Epidermal melanocyte (primary cell): Measurements from ENCODE around the gene FGFR2.

Source experiments
- DNase-seq: peaks from one replicate; pipeline ENCODE4 v3.0.0; 2011; ENCODE audit warnings: low spot score; ENCODE audit not compliant: insufficient read length

The FGFR2 gene

DNA sequence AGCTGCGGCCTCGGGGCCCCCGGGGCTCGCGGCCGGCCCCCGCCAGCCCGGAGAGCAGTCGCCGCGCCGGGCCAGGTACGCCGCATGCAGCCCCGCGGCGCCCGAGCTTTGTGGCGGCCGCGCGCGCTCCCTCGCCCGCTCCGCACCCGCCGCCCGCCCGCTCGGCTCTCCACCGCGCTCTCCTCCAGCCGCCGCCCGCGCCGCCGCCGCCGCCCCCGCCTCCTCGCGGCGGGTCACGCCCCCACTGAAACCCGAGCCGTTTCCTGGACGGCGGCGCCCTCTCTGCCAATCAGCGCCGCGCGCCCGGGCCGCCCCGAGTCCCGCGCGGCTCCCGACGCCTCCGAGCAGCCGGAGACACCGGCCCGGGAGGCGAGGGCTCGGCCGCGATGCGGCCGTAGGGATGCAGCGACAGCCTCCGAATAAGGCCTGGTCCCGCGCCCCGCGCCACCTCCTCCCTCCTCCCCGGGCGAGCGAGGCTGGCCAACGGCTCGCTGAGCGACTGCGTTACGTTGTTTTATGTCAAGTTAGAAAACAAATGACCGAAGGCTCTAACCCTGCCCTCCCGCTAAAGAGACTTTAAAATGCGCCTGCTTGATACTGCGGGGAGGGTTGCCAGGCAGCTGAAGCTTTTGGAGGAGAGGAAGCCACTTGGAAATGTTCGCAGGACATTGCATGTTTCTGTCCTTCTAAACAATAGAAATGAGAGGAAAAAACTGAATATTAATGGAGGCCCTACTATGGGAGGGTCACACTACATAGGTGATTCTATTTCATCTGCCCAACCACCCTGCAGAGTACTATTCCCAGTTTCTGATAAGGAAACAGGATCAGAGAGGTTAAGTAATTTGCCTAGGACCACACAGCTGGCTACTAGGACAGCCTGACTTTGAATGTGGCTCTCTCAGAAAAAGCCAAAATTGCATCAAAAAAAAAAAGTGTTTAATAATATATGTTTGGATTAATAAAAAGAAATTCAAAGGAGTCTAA is at the start of gene FGFR2:
Gene FGFR2, minus strand, starts transcription at position 182 of the 987 bp plus-strand sequence. CDS start 4,627 bp downstream, outside the sequence.
- DNase-seq: peak; percentile 72

DNA sequence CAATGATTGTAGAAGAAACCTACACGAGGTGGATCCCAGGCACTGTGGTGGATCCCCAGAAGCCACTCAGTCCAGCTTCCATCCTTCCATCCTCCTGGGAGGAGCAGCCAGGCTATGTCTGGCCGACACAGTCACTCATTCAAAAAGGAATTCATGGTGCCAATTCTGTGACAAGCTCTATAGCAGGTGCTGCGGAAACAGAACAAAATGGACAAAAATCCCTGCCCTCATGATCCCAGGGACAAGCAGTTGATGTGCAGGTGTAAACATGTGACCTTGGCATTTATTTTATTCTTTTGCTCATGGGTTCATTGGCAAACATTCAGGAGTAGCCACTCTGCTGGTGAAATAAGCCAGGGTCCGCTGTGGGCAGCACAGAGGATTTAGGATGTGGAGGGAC is 49.2 kb upstream of the FGFR2 start:
- no peak for DNase-seq

DNA sequence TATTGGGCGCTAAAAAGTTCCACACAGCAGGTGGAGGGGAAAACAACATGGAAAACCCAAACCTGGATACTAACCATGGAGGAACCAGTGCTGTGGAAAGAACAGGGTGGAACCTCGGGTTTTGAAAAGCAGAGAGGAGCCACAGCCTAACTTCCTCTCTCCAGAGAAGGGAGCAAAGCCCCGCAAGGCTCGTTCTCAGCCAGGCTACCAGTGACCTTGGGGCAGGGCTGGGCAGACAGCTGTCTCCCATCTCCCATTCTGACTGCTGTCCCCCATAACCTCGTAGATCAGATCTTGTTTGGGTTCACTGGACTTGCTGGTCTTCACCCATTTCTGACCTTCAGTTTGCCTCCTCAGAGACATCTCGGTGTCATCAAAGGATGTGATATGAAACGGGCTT is 47.5 kb upstream of the FGFR2 start:
- DNase-seq: no peak

DNA sequence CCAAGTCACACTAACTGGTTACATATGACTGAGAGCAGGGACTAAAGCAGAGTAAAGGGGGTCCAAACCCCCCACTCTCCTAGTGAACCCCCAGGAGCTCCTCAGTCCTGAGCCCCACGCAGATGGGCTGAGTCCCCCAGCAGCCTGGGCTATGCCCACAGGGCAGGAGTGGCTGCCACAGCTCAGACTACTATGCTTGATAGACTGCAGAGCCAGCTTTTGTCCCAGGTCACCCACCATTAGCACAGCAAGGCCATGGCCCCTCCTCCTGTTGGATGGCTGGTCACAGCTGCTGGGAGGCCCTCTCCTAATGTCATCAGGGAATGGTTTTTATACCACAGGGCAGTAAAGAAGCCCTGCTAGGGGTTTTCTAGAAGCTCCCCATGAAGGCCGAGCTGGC is 46.3 kb upstream of the FGFR2 start:
- DNase-seq: no peak

DNA sequence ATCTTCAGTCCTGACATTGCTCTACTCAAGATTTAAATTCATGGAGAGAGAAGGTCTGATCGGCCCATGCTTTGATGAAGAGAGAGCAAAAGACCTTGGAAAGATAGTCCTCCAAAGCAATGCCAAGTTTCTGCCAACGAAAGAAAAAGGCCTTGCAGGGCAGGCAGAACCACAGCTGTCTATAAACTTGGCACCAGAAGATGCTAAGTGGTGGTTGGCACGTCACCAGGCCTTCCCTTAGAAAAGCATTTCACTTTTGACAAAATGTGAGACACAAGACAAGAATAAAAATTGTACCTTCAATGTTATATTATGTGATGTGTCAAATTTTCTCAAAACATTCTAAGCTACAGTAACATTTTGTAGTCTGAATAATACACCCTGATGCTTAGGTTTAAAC is 42.0 kb upstream of the FGFR2 start:
- no peak for DNase-seq

DNA sequence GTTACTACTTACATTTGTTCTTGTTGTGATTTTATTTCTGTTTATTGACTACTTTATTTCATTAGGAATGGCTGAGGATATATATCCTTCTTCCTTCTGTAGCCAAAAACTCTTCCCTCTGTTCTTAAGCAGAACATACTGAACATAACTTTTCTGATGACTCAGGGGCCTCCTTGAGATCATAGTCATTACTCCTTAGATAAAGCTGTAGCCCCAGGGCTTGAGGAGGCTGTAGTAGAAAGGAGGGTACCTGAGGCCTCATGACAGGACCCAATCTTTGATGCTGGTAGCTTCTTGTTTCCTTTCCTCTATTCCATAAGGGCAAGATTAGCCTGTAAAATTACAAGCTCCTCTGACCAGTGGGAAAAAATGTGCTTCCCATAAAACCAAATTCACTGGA is 41.2 kb upstream of the FGFR2 start:
- no peak for DNase-seq

DNA sequence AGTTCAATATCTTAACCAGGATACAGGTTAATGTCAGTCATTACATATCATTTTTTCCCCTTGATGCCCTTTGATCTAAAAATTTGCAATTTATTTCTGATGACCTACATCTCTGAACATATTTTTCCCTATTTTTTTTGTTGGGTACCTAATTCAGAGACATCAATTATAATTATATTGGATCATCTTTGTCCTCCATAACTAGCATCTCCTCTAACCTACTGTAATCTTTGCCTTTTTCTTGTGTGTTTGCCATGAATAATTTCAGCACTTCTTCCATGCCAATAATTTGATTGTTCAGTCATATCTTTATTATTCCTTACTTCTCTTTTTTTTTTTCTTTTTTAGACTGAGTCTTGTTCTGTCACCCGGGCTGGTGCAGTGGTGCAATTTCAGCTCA is 39.2 kb upstream of the FGFR2 start:
- DNase-seq: no peak

DNA sequence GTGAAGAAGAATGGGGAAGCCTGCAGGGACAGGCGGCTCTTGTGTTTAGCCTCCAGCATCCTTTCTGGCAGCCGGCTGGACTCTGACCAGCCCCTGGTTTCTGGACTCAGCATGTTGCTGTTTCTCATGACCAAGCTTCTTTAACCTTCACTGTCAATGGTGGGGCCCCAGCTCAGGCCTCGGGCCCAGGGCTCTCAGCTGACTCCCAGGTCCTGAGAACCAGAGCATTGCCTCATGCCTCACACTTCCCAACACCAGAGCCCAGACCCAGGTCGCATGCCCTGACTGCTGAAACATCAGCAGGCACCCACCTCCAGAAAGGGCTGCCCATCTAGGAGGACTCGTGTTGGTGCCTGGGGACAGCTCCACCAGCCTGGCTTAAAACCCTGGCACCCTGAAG is 34.8 kb upstream of the FGFR2 start:
- no peak for DNase-seq

DNA sequence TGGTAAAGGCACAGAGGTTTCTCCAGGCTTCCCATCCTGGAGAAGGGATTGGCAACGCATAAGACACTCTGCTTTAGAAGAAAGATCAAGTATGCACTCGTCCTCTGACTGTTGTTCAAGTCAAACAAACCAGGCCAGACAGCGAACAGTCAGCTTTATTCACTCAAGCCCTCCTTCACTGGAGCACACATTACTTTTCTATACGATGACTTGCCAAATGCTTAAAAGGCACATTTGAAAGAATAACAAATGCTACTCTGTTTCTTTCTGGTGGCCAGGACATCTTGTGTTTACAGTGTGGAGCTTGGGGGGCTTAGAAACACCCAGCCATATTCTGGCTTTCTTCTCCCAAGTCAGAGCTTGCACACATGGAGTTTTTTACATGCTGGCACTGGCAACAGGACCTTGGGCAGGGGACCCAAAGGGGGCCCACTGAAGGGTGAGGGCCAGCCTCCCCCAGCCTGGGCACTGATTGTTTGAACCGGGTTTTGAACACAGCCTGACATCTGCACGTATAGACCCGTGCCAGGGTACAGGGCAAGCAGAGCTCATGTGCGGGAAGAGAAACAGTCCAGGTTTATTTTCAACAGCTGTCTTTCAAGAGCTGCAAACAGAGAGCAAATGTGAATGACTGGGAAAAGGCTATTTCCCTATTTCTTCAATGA is 33.3 kb upstream of the FGFR2 start:
- no peak for DNase-seq

DNA sequence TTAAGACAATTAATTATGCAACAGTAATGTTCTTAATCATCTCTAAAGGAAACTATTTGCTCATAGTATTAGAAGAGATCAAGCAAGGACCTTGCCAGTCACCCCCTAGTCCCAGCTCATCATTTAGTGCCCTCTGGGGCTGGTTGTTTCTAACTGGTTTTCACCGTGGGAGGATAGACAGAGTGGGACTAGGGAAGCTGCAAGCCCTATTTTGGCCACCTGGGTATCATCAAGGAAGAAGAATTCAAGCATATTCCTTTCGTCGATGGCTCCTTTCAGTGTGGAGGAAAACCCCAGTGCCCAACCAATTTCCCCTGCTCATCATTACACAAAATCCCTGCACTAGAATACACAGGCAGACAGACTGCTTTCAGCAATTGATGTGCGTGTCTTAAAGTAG is 30.6 kb upstream of the FGFR2 start:
- DNase-seq: no peak

DNA sequence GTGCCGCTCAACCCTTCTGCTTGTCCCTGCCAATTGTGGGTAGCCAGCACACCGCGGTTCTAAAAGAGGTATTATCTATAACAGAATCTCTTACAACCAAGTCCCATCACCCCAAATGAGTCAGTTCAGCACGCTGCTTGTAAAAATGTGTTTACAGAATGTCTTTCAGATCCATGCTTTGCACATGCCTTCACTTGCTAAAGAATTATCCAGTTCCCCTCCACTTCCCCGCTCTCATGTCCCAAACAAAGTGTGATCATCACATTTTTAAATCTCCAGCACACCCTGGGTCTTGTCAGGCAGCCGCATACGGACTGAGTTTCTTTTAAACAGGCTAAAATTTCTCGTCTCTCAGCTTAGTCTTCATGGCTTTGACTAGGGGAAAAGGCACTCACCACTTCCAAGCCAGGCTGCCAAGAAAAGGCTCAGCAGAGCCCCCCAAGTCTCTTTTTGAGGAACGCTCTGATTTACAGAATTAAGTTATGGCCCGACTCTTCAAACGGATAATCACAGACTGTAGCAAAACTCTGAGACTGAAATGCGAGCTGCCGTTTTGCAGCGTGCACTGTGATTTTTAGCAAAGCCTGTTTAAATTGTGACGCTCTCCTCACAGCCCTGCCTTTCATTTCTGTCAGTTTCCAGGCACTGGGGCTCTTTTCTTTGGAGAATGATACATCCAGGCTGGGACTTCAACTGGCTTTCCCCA is 29.8 kb upstream of the FGFR2 start:
- DNase-seq: no peak

DNA sequence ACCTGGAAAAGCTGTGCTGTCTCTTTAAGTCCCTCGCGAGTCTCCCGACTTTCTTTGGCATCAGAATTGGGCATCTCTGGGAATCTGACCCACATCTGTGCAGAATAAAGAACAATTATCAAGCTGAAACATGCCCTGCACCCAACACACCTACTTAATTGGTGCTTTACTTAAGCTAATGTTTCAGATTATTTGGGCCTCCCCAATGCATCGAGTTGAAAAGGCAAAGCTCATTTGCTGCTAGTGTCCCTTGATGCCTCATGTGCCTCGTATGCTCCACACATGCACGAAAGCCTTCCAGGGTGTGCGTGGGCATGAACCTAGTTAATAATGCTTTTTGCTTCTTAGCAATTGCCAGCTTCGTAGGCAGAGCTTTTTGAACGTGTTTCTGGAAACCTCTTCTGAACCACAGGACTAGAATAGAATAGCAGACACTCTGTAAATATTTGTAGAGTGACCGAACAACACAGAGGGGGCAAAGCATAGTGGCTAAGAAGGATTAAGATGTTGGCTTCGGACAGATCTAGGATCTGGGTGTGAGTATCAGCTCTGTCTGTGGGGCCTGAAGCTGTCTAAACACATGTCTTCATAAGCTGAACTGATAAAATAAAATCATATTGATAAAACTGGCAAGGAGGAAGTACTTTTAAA is 26.7 kb upstream of the FGFR2 start:
- no peak for DNase-seq

DNA sequence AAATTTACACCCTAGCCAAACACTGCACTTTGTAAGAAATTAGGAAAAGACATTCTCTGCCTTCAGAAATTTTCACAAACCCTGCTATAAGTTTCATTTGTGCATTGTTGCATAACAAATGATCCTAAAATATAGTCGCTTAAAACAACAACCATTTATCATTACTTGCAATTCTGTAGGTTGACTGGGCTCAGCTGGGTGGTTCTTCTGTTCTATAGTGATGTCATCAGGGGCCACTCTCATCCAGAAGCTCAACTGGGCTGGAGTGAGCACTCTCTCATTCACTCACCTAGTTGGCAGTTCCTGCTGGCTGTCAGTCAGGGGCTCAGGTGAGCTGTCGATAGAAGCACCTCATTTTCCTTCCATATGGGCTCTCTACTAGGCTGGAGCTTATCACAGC is 20.7 kb upstream of the FGFR2 start:
- DNase-seq: no peak

DNA sequence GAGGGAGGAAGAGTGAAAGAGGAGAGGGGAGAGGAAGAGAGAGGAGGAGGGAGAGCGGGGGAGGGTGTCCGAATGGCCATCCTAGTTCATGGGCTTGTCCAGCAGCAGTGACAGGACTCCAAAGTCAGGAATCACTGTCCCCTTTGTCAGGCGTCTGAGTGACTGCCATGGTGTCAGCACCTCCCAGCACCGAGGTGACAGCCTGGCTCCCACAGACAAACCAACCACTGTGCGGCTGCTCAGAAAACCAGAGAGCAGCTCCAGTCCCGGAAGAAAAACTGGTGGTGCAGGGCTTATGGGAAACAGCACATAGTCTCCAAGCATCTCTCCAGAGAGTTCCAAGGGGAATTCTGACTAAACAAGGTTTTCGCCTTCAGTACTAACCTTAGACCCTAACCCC is 18.9 kb upstream of the FGFR2 start:
- DNase-seq: no peak

DNA sequence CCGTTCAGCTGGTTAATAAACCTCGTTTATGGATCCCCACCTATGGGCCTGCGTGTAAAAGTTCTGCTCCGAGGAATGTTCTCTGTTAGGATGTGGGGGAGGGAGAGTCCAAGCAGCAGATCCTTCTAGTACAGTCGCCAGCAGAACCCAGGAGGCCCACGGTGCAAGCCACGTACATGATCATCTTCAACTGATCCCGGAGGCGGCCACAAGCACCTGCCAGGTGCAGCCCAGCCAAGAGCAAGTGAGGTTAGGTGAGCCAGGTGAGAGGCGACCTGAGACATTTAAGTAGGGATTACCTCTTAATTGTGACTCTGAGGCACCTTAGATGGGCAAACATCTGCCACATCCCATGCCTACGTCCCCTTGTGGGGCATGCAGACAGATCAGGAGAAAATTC is 18.0 kb upstream of the FGFR2 start:
- no peak for DNase-seq

DNA sequence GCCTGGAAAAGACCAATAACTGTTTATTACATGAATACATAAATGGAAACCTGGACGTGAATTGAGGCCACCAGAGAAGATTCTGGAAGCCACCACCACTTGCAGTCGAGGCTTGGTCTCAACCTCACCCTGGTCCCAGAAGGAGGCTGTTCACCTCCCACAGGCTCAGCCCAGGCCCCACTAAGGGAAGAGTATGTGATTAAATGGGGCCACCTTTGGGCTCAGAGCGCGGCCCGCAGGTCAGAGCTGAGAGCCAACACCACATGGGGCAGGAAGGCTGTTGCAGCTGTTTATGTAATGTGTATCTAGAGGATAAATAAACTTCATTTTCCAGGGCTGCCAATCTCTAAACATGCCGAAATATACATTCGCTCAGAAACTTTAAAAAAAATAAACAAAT is 17.6 kb upstream of the FGFR2 start:
- DNase-seq: no peak

DNA sequence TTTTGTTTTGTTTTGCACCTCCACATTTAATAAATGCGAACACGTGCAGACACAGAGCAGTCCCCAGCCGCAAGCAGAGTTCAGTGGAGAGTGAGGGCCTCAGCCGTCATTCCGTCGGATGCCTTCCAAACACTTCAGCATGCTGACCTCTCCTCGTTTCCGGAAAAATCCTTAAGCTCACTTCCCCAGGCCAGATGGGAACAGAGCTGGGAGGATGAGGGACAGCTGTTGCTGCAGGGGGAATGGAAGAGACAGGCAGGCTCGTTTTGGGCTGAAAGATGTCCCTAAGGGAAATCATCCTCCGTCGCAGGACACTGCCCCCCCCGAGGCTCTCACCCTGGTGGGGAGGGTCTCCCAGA is 17.2 kb upstream of the FGFR2 start:
- DNase-seq: no peak

DNA sequence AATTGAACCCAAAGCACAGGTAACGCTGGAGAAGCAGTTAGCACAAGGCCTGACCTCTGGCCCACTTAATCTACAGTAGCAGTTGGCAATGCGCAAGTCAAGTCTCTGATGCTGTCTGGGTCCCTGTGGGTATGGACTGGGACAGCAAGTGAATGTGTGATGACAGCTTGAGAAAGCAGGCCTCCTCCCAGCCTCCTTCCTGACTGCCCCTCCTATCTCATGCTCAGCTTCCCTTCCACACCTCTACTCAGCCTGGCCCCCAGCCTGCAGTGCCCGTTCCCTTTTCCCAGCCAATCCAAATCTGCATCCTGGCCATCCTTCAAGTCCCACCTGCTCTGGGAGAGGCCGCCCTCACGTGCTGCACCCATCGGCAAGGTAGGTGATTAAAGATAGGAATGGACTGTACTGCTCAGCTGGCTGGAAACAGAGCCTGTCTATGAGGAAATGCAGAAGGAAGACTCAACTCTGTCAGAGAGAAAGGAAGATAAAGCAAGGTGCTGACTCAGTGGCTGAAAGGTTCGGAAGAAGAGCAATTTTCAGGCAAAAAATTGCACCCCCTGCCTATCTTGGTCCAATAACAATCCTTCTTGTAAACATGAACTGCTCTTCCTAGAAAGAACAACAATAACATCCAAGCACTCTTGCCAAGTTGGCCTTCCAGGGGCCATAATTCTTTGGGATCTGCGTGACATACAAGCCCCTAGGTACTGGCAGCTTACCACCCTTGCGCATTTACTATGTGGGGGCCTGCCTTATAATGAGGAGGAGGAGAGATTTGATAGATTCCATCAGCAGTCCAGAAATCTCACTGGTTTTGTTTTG is 16.6 kb upstream of the FGFR2 start:
- DNase-seq: no peak

DNA sequence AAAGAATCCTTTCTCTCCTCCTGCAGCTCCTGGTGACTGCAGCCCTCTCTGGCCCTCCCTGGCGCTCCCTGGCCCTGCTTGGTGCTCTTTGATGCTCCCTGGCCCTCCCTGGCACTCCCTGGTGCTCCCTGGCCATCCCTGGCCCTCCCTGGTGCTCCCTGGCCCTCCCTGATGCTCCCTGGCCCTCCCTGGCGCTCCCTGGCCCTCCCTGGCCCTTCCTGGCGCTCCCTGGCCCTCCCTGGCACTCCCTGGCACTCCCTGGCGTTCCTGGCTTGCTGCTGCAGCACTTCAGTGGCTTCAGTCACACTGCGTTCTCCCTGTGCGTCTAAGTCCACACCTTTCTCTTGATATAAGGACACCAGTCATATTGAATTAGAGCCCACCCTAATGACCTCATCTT is 15.2 kb upstream of the FGFR2 start:
- no peak for DNase-seq

DNA sequence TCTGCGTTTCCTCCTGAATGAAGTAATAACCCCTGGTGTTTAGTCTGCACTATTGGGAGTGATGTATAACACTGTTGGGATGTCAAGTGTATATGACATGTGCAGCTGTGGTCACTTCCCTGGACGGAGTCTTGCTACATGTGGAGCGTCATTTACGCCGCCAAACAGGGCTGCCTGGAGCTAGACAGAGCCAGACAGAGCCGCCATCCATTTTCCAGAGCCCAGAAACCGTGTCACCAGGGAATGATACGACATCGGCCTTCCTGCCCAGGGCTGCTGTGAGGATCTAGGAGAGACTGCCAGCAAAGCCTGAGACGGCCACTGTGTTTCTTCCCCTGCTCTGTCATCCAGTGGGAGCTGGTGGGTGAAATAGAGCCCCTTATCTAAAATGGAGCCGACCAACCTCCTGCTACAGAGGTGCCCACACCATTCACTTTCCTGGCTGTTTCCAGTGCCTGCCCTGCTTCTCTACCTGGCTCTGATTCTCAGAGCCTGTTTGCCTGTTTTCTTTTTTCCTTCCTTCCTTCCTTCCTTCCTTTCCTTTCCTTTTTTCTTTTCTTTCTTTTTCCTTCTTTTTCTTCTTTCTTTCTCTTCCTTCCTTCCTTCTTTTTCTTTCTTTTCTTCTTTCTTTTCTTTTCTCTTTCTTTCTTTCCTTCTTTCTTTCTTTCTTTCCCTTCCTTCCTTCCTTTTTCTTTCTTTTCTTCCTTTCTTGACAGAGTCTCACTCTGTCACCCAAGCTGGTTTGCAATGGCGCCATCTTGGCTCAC is 13.3 kb upstream of the FGFR2 start:
- no peak for DNase-seq
